Measurements from ENCODE around the gene STK38.
"Not testable (repeated sequence)": the region's sequence is repeated elsewhere in the genome, so short reads cannot be mapped to it uniquely, and the experiment has no call there.

Gene STK38

GRCh38 chr6:36479256-36479655 lies 68.0 kb downstream of the STK38 start:
- no peak for DNase-seq

- DNase-seq = no peak
These were observed 69.2 kb downstream of the STK38 start for GRCh38 chr6:36478051-36478526.

GRCh38 chr6:36469946-36470345 lies 77.3 kb downstream of the STK38 start:
- DNase-seq = no peak

- DNase-seq = no peak
These were observed 78.1 kb downstream of the STK38 start for GRCh38 chr6:36469148-36469661.

- no peak for DNase-seq
These were observed 79.7 kb downstream of the STK38 start for GRCh38 chr6:36467625-36468024.

GRCh38 chr6:36464233-36464632 lies 83.0 kb downstream of the STK38 start:
- DNase-seq = no peak

GRCh38 chr6:36463676-36464075 lies 83.6 kb downstream of the STK38 start:
- DNase-seq = no peak

- DNase-seq = no peak
These were observed 85.6 kb downstream of the STK38 start for GRCh38 chr6:36461646-36462045.

GRCh38 chr6:36460916-36461315 lies 86.4 kb downstream of the STK38 start:
- no peak for DNase-seq

GRCh38 chr6:36459501-36459900 lies 87.8 kb downstream of the STK38 start:
- no peak for DNase-seq

GRCh38 chr6:36455486-36456027 lies 91.7 kb downstream of the STK38 start:
- no peak for DNase-seq

- DNase-seq = not testable (repeated sequence)
These were observed 94.4 kb downstream of the STK38 start for GRCh38 chr6:36452897-36453296.

- DNase-seq = not testable (repeated sequence)
These were observed 98.1 kb downstream of the STK38 start for GRCh38 chr6:36449173-36449572.

GRCh38 chr6:36445621-36446020 lies 101.7 kb downstream of the STK38 start:
- no peak for DNase-seq

- no peak for DNase-seq
These were observed 102.8 kb downstream of the STK38 start for GRCh38 chr6:36444470-36444869.
